CD4-positive, alpha-beta T cell (primary cell): ENCODE data around the gene TRAK1. TPM values are rescaled to one million over a fixed set of nuclear protein-coding genes. Genes with fewer than 3 reads are reported as not detected.

ENCODE experiments used
- ATAC-seq: fragments of 200-7000 bp; cut with Tn5 transposase; one replicate; pipeline ENCODE4 v1.10.0; 2022; ENCODE audit warnings: mild to moderate bottlenecking; ENCODE audit not compliant: poor library complexity
- CTCF ChIA-PET: fragments of 350-600 bp; sonication (Branson Sonifier 250); formaldehyde crosslinking; loops from one replicate; lab custom pipeline; 2021; ENCODE audit warnings: antibody characterized with exemption, inconsistent platforms; lab: Charles Lee
- POLR2A ChIA-PET: fragments of 350-600 bp; sonication (Branson Sonifier 250); formaldehyde crosslinking; loops from one replicate; lab custom pipeline; 2021; ENCODE audit warnings: antibody characterized with exemption, inconsistent platforms; lab: Charles Lee
- DNase-seq, 14 experiments: peaks; one replicate each; pipeline ENCODE4 v3.0.0-alpha.2; 2013 to 2020; ENCODE audit warnings: mixed read lengths in 2 of 14
- H3K27ac ChIP-seq, 2 donors: one replicate each; pipeline versions ENCODE4 v1.5.1 to v1.7.0; 2013; ENCODE audit warnings: low read length in 2 of 2, low read depth in 1 of 2, mild to moderate bottlenecking in 1 of 2
- H3K27me3 ChIP-seq, 2 experiments: 1 replicate in 1 of 2; 2 replicates in 1 of 2; pipeline versions ENCODE4 v1.6.1 to v1.7.0; 2013; ENCODE audit warnings: low read length in 2 of 2, control low read depth in 1 of 2, mild to moderate bottlenecking in 1 of 2, moderate library complexity in 1 of 2; ENCODE audit not compliant: insufficient read depth in 2 of 2, control insufficient read depth in 1 of 2
- H3K36me3 ChIP-seq: one replicate; pipeline ENCODE4 v1.6.1; 2013; ENCODE audit warnings: low read length, control low read depth; ENCODE audit not compliant: insufficient read depth
- H3K4me1 ChIP-seq: one replicate; pipeline ENCODE4 v1.6.1; 2013; ENCODE audit warnings: low read length, control low read depth; ENCODE audit not compliant: insufficient read depth
- H3K4me3 ChIP-seq: one replicate; pipeline ENCODE4 v1.5.1; 2013; ENCODE audit warnings: mild to moderate bottlenecking, low read length, moderate library complexity
- H3K9me3 ChIP-seq, 2 experiments: 1 replicate in 1 of 2; 2 replicates in 1 of 2; pipeline versions ENCODE4 v1.6.1 to v1.7.0; 2013; ENCODE audit warnings: low read length in 2 of 2, mild to moderate bottlenecking in 2 of 2, control low read depth in 1 of 2, moderate library complexity in 1 of 2; ENCODE audit not compliant: control insufficient read depth in 1 of 2, insufficient read depth in 1 of 2
- H3K27ac Mint-ChIP-seq: one replicate; pipeline ENCODE4 v1.8.0; 2020; ENCODE audit warnings: mixed read lengths
- H3K27me3 Mint-ChIP-seq: one replicate; pipeline ENCODE4 v1.8.0; 2021; ENCODE audit warnings: mixed read lengths
- H3K36me3 Mint-ChIP-seq: one replicate; pipeline ENCODE4 v1.8.0; 2021; ENCODE audit warnings: low read depth, mixed read lengths
- H3K4me1 Mint-ChIP-seq: one replicate; pipeline ENCODE4 v1.8.0; 2021; ENCODE audit warnings: low read depth, mixed read lengths
- H3K4me3 Mint-ChIP-seq: one replicate; pipeline ENCODE4 v1.8.0; 2020; ENCODE audit warnings: mild to moderate bottlenecking, mixed read lengths
- H3K9me3 Mint-ChIP-seq: one replicate; pipeline ENCODE4 v1.8.0; 2020; ENCODE audit warnings: mixed read lengths
- intact Hi-C, 2 experiments: fragments of 100-400 bp; cut with DNase I in 1 of 2; cut with micrococcal nuclease in 1 of 2; formaldehyde crosslinking; loops; one replicate each; pipeline versions ENCODE4 v1.15.1 to v1.9.0; 2023 to 2025; cut with DNase I, micrococcal nuclease
- total RNA-seq, 174 experiments: library from RNA in 2 of 174; stranded (reverse) in 2 of 174; gene quantifications; one replicate each; pipeline ENCODE4 v1.2.3 and lab custom pipeline; 2021 to 2026
- TF ChIP-seq, protein P1 (sequence below): fragments of 200-600 bp; IDR thresholded peaks from one replicate; pipeline ENCODE4 v1.8.0; 2022; ENCODE audit warnings: antibody characterized with exemption, mild to moderate bottlenecking

The TRAK1 gene
- total RNA-seq, 2 experiments from 2014 or later: 16.0 to 16.7 TPM

DNA sequence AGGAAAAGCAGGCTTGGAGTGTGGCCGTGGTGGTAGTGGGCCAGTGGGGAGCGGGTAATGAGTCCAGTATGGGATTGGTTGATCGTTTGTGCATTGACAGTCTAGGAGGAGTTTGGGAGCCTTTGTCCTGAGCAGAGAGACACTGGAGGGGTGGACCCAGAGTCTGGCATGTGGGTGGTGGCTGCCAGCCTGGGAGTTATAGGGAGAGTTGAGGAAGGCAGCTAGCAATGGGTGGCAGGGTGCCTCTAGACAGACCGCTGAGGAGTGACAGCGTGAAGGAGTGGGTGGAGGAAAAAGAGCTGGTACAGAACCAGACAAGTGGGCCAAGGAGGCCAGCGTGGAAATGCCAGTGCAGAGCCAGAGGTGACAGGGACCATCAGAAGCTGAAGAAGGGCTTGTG is 176.7 kb downstream of the TRAK1 start:
- TF ChIP-seq, protein P1, sequence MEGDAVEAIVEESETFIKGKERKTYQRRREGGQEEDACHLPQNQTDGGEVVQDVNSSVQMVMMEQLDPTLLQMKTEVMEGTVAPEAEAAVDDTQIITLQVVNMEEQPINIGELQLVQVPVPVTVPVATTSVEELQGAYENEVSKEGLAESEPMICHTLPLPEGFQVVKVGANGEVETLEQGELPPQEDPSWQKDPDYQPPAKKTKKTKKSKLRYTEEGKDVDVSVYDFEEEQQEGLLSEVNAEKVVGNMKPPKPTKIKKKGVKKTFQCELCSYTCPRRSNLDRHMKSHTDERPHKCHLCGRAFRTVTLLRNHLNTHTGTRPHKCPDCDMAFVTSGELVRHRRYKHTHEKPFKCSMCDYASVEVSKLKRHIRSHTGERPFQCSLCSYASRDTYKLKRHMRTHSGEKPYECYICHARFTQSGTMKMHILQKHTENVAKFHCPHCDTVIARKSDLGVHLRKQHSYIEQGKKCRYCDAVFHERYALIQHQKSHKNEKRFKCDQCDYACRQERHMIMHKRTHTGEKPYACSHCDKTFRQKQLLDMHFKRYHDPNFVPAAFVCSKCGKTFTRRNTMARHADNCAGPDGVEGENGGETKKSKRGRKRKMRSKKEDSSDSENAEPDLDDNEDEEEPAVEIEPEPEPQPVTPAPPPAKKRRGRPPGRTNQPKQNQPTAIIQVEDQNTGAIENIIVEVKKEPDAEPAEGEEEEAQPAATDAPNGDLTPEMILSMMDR: no peak
- intact Hi-C loops: no loop called here
- Histone ChIP-seq H3K4me3 (no peak overlapping the region), H3K36me3 (no peaks in the 10 kb centered on the region), H3K9me3 (peaks cover 0 to 18% of the 10 kb centered on the region in 2 experiments), H3K27me3 (peaks cover 44 to 64% of the 10 kb centered on the region in 2 experiments), H3K27ac (no peak overlapping the region), H3K4me1 (peaks cover 7% of the 10 kb centered on the region)
- ChIA-PET CTCF (no interaction called here), POLR2A (no interaction called here)
- Mint-ChIP-seq H3K27ac (no peak overlapping the region), H3K4me3 (no peak overlapping the region), H3K27me3 (peaks cover 81% of the 10 kb centered on the region), H3K4me1 (peaks cover 10% of the 10 kb centered on the region), H3K36me3 (no peaks in the 10 kb centered on the region), H3K9me3 (peaks cover 8% of the 10 kb centered on the region)
- no peak for ATAC-seq
- DNase-seq: no peak

GRCh38 chr3:42269647-42270046 is 178.5 kb downstream of the TRAK1 start:
- Histone ChIP-seq H3K27me3 (peaks cover 30 to 48% of the 10 kb centered on the region in 2 experiments), H3K4me1 (no peaks in the 10 kb centered on the region), H3K36me3 (no peaks in the 10 kb centered on the region), H3K9me3 (peaks cover 0 to 14% of the 10 kb centered on the region in 2 experiments), H3K27ac (no peak overlapping the region), H3K4me3 (no peak overlapping the region)
- H3K27me3 Mint-ChIP-seq: peaks cover 67% of the 10 kb centered on the region
- no peak overlapping the region for H3K4me3 Mint-ChIP-seq
- no peaks in the 10 kb centered on the region for H3K36me3 Mint-ChIP-seq
- H3K27ac Mint-ChIP-seq: no peak overlapping the region
- peaks cover 8% of the 10 kb centered on the region for H3K9me3 Mint-ChIP-seq
- TF ChIP-seq, protein P1: no peak
- ChIA-PET CTCF (no interaction called here), POLR2A (no interaction called here)
- ATAC-seq: no peak
- no peak for DNase-seq
- intact Hi-C loops: no loop called here
- H3K4me1 Mint-ChIP-seq: peaks cover 1% of the 10 kb centered on the region

GRCh38 chr3:42270561-42270960 is 179.4 kb downstream of the TRAK1 start:
- POLR2A ChIA-PET: no interaction called here
- Histone ChIP-seq H3K9me3 (peaks cover 0 to 8% of the 10 kb centered on the region in 2 experiments), H3K27ac (no peak overlapping the region), H3K4me1 (no peaks in the 10 kb centered on the region), H3K27me3 (peaks cover 28 to 39% of the 10 kb centered on the region in 2 experiments), H3K4me3 (no peak overlapping the region), H3K36me3 (no peaks in the 10 kb centered on the region)
- CTCF ChIA-PET: no interaction called here
- no peaks in the 10 kb centered on the region for H3K36me3 Mint-ChIP-seq
- H3K4me1 Mint-ChIP-seq: no peaks in the 10 kb centered on the region
- DNase-seq (no peak), ATAC-seq (no peak)
- H3K27ac Mint-ChIP-seq: no peak overlapping the region
- H3K27me3 Mint-ChIP-seq: peaks cover 62% of the 10 kb centered on the region
- H3K4me3 Mint-ChIP-seq: no peak overlapping the region
- intact Hi-C loops: no loop called here
- TF ChIP-seq, protein P1: no peak
- H3K9me3 Mint-ChIP-seq: peaks cover 8% of the 10 kb centered on the region
